Measurements from ENCODE around the gene PAX5. TPM values are rescaled to one million over a fixed set of nuclear protein-coding genes. Genes with fewer than 3 reads are reported as not detected.

PAX5 gene
- total RNA-seq, 1 experiment from 2014 or later: 6.6 TPM

DNA sequence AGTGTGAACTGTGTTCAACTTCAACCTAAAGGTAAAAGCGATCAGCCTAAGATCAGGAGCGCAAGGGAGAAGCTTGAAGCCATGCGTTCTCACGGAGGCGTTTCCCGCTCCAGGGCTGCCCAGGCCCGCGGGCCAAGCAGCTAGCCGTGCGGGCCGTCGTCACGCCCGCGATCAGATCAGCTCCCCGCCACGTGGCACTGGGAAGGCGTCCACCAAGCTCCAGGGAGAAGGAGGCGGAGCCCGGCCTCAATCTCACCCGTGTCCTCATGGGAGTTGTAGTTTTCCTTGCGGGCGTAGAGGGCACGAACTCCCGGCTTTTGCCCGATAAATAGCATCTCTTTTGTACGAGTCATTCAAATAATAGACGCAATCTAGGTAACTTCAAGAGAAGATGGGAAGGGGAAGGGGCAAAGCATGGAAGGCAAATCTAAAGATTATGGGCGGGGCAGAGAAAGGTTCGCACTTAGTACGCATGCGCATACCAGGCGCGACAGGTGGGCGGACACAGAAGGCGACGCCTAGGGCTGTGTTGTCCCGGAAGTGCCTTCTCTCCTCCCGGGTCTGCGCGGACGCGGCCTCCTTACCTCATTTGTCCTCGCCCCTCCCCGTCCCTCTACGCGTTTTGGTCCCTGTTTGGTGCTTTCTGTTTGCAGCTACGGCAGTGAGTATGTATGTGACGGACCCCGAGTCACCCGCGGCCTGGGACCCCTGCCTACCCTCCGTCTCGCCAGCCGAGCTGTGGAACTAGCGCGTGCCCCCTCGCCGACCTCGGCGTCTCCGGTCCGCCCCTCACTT, 45.5 kb upstream of the PAX5 start:
- Mint-ChIP-seq H3K27me3 (ENCODE audit: low read depth) (peaks cover 15% of the 10 kb centered on the region), H3K9me3 (peaks cover 8% of the 10 kb centered on the region), H3K36me3 (peaks cover 5% of the 10 kb centered on the region; the same call in 1 of the 2 replicates), H3K4me3 (peak overlapping the region; percentile 96), H3K4me1 (peaks cover 47% of the 10 kb centered on the region), H3K27ac (peak overlapping the region; percentile 93)
- ChIA-PET POLR2A (interaction anchor here (1.5 kb wide), 1 partner anchor 104 kb away, joined by 3 read pairs; no protein-coding TSS in a partner anchor), CTCF (interaction anchor here (1.6 to 1.8 kb wide), 2 partner anchors 42 to 84 kb away, joined by 5 to 6 read pairs; no protein-coding TSS in a partner anchor)
- ATAC-seq (peak; percentile 94), DNase-seq (ENCODE audit: low spot score) (peak; percentile 92)
- TF ChIP-seq ZNF671 (CRISPR knock-in tag; IDR thresholded peaks at IDR 0.05) (no peak), ZNF263 (CRISPR knock-in tag; IDR thresholded peaks at IDR 0.05; ENCODE audit: low read depth) (peak; percentile 83), IRF1 (CRISPR knock-in tag; IDR thresholded peaks at IDR 0.05) (peak; percentile 99), SP1 (CRISPR knock-in tag; conservative IDR thresholded peaks at IDR 0.05) (peak; percentile 95), ATF1 (CRISPR knock-in tag; IDR thresholded peaks at IDR 0.05) (peak; percentile 99), CBFB (CRISPR knock-in tag; IDR thresholded peaks at IDR 0.05; ENCODE audit: low read depth) (peak; percentile 97; the same call in 1 of the 2 replicates), NR1H2 (CRISPR knock-in tag; IDR thresholded peaks at IDR 0.05) (peak; percentile 96), SMAD4 (CRISPR knock-in tag; IDR thresholded peaks at IDR 0.05) (peak; percentile 97), GTF2I (CRISPR knock-in tag; conservative IDR thresholded peaks at IDR 0.05) (no peak), NFYB (CRISPR knock-in tag; conservative IDR thresholded peaks at IDR 0.05; ENCODE audit: low read depth) (peak; percentile 69), ELF4 (CRISPR knock-in tag; IDR thresholded peaks at IDR 0.05; ENCODE audit: low read depth) (peak; percentile 98), CTCF (IDR thresholded peaks at IDR 0.05) (no peak), ZNF532 (CRISPR knock-in tag; IDR thresholded peaks at IDR 0.05; ENCODE audit: borderline replicate concordance) (no peak), USF1 (CRISPR knock-in tag; IDR thresholded peaks at IDR 0.05) (peak; percentile 92), HMGA2 (CRISPR knock-in tag; IDR thresholded peaks at IDR 0.05) (no peak), ZNF232 (CRISPR knock-in tag; IDR thresholded peaks at IDR 0.05) (peak; percentile 99), TEAD4 (CRISPR knock-in tag; IDR thresholded peaks at IDR 0.05) (peak; percentile 97), ZNF317 (CRISPR knock-in tag; IDR thresholded peaks at IDR 0.05; ENCODE audit: borderline replicate concordance, low read depth) (peak; percentile 77), CREM (CRISPR knock-in tag; IDR thresholded peaks at IDR 0.05) (peak; percentile 94), GRHL2 (CRISPR knock-in tag; IDR thresholded peaks at IDR 0.05; ENCODE audit: insufficient replicate concordance, severe bottlenecking) (no peak), SOX15 (CRISPR knock-in tag; IDR thresholded peaks at IDR 0.05) (no peak)
- TF ChIP-seq, protein P1, sequence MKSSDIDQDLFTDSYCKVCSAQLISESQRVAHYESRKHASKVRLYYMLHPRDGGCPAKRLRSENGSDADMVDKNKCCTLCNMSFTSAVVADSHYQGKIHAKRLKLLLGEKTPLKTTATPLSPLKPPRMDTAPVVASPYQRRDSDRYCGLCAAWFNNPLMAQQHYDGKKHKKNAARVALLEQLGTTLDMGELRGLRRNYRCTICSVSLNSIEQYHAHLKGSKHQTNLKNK (CRISPR knock-in tag; IDR thresholded peaks at IDR 0.05): no peak
- TF ChIP-seq, protein P2, sequence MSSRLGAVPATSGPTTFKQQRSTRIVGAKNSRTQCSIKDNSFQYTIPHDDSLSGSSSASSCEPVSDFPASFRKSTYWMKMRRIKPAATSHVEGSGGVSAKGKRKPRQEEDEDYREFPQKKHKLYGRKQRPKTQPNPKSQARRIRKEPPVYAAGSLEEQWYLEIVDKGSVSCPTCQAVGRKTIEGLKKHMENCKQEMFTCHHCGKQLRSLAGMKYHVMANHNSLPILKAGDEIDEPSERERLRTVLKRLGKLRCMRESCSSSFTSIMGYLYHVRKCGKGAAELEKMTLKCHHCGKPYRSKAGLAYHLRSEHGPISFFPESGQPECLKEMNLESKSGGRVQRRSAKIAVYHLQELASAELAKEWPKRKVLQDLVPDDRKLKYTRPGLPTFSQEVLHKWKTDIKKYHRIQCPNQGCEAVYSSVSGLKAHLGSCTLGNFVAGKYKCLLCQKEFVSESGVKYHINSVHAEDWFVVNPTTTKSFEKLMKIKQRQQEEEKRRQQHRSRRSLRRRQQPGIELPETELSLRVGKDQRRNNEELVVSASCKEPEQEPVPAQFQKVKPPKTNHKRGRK (CRISPR knock-in tag; IDR thresholded peaks at IDR 0.05; ENCODE audit: borderline replicate concordance): peak; percentile 90; the same call in 1 of the 2 replicates
- TF ChIP-seq, protein P3, sequence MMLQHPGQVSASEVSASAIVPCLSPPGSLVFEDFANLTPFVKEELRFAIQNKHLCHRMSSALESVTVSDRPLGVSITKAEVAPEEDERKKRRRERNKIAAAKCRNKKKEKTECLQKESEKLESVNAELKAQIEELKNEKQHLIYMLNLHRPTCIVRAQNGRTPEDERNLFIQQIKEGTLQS (CRISPR knock-in tag; conservative IDR thresholded peaks at IDR 0.05): peak; percentile 89
- TF ChIP-seq, protein P4, sequence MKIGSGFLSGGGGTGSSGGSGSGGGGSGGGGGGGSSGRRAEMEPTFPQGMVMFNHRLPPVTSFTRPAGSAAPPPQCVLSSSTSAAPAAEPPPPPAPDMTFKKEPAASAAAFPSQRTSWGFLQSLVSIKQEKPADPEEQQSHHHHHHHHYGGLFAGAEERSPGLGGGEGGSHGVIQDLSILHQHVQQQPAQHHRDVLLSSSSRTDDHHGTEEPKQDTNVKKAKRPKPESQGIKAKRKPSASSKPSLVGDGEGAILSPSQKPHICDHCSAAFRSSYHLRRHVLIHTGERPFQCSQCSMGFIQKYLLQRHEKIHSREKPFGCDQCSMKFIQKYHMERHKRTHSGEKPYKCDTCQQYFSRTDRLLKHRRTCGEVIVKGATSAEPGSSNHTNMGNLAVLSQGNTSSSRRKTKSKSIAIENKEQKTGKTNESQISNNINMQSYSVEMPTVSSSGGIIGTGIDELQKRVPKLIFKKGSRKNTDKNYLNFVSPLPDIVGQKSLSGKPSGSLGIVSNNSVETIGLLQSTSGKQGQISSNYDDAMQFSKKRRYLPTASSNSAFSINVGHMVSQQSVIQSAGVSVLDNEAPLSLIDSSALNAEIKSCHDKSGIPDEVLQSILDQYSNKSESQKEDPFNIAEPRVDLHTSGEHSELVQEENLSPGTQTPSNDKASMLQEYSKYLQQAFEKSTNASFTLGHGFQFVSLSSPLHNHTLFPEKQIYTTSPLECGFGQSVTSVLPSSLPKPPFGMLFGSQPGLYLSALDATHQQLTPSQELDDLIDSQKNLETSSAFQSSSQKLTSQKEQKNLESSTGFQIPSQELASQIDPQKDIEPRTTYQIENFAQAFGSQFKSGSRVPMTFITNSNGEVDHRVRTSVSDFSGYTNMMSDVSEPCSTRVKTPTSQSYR (CRISPR knock-in tag; IDR thresholded peaks at IDR 0.05): peak; percentile 99

Measured in WTC11 (cell line).